GM18870 (cell line): ENCODE data around the gene ZDHHC13.

Source experiments
- ATAC-seq: cut with Tn5 transposase; IDR thresholded peaks from one replicate; pipeline ENCODE4 v1.9.1; 2021; ENCODE audit warnings: moderate library complexity; ENCODE audit not compliant: unreplicated experiment

The ZDHHC13 gene, protein sequence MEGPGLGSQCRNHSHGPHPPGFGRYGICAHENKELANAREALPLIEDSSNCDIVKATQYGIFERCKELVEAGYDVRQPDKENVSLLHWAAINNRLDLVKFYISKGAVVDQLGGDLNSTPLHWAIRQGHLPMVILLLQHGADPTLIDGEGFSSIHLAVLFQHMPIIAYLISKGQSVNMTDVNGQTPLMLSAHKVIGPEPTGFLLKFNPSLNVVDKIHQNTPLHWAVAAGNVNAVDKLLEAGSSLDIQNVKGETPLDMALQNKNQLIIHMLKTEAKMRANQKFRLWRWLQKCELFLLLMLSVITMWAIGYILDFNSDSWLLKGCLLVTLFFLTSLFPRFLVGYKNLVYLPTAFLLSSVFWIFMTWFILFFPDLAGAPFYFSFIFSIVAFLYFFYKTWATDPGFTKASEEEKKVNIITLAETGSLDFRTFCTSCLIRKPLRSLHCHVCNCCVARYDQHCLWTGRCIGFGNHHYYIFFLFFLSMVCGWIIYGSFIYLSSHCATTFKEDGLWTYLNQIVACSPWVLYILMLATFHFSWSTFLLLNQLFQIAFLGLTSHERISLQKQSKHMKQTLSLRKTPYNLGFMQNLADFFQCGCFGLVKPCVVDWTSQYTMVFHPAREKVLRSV

DNA sequence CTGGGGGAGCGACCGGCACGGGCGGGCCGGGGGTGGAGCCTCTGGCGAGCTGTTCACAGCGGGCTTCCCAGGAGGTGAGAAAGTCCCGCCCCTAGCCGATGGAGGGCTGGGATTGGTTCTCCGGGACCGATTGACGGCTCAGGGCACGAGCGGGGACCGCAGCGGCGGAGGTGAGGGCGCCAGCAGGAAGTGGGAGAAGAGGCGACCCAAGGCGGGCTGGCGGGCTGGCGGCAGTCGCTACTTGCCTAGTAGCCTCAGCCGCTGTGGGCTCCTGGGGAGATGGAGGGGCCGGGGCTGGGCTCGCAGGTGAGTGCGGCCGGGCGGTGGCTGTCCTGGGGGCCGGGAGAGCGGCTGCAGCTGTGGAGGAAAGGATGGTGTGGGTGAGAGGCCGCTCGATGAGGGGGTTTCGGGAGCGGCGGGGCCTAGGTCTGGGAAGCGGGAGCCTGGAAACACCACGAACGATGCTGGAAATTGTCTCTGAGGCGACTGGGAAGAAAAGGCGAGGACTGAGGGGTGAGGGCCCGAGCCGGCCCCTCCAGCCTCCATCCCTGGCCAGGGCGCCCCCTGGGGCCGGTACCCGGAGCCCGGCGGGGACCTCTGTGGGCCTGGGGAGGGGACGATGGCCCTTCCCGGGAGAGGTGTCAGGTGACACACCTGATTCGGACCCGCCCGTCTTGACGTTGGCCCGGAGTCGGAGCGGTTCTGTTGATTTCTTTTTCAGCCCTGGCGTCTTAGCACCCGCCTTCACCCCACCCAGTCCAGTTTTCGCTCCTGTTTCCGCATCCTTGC is at the start of gene ZDHHC13:
Gene ZDHHC13 (plus strand): TSS at position 198 of the 789 bp plus-strand sequence. CDS start 82 bp downstream, at position 280.
- ATAC-seq, result peak; percentile 95

DNA sequence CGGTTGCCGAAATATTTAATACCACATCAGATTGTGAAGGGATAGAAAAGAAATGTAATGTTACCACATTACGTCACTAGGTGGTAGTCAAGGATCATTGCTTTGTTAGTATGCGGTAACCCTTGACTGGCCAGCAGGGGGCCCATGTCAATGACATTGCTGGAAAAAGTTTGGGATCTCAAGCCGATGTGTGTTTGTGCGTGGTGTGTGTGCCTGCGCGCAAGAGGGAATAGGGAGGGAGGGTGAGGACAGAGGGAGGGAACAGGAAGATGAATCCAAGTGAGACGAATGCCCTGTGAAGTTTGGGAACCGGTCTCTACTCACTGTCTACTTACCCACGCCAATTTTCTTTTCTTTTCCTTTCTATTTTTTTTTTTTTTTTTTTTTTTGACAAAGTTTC is 45.7 kb upstream of the ZDHHC13 start:
- peak; percentile 96 for ATAC-seq

DNA sequence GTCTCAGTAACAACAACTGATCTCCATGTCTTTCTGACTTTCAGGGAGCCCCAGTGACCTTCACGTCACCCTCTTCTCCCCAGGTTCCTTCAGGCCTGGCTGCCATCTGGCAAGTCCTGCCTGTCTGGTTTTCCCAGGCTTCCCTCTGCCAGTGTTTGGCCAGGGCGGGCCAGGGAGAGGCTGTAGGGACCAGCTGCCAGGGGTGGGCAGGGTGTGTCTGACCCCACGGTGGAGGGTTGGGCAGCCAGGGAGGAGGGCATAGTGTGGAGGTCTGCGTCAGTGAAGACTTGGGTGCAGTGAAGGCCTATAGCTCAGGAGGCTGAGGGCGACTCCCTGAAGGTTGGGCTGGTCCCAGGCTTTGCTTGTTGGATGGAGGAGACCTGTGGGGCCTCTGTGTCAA is 44.5 kb upstream of the ZDHHC13 start:
- no peak for ATAC-seq

DNA sequence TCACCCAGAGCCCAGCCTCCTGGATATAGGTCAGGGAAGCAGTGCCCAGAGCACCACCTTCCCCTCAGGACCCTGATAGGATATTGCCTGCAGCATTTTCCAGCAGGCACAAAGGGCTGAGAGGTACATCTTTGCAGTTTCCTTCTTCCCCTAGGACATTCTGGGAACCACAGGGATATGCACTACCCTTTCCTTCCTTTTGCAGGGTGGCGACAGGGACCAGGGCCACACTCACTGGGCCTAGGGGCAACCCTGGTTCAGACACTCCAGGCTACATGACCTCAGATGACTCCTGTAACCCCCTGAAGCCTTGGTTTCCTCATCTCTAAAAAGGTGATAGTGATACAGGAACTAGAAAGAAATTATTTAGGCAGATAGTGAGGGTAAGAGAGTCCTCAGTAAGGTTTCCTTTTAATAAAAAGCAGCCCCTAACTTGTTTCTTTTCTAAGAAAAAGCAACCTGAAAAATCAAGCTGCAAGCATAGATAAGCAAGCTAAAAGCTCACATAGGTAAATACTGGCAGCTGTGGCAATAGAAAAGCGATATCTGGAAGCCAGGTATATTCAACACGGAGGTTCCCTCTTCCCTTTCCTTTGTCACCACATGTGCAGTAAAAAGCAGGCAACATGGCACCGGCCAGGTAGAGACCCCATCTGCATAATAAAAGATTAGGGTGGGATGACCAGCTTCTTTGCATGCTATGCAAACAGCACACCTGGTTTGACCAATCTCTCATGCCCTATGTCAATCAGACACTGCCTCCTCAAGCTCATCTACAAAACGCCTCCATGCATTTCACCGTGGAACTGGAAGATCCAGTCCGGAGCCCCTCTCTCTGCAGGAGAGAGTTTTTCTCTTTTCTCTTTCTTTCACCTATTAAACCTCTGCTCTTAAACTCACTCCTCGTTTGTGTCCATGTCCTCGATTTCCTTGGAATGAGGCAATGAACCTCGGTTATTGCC is 43.2 kb upstream of the ZDHHC13 start:
- ATAC-seq, result no peak

DNA sequence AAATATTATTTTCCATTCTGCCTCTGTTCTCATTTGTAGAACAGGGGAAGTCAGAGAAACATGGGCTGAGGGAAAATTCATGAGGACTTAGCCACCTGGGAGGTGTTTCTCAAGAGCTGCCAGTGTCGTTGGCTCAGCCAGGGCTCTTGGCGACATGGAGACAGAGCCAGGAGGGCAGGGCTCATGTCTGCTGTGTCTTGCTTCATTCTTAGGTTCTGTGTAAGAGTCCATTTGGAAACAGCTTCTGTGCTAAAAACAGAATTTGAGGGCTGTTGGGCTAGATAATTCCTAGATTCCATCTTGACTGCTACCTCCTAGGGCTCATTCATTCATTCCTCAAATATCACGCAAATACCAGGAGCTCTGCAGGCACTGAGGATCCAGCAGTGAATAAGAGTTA is 41.3 kb upstream of the ZDHHC13 start:
- ATAC-seq, result no peak

DNA sequence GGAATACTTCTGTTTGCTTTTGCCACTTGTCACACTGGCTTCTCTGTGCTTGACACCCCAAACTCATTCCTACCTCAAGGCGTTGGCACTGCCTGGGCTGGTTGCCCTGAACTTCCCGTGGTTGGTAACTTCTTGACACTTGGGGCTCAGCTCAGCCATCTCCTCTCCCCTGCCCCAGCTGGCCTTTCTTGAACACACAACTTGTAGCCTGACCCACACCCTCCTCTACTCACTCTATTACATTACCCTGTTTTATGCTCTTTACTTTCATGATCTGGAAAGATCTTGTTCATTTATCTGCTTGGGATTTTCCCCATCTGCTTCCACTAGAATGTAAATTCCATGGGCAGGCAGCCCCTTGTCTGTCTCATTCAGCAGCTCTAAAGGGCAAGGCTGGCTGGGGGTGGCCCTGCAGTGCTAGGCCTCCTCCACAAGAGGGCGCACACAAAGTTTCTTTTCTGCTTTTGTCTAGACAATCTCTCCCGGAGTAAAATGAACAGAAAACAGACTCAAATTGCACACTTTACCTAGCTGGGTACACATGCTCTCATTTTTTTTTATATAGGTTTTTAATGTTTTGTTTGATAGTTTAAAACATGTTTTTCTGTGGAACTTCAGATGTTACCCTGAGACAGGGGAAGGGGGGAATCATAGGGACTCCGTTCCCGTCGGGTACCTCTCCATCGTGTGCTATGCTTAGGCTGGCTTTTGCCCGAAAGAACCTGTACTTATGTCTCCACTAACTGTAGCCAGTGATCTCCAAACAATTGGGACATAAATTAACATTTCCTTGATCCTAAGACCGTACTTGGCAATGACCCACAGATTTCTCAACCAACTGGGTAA is 40.0 kb upstream of the ZDHHC13 start:
- ATAC-seq, result peak; percentile 81

DNA sequence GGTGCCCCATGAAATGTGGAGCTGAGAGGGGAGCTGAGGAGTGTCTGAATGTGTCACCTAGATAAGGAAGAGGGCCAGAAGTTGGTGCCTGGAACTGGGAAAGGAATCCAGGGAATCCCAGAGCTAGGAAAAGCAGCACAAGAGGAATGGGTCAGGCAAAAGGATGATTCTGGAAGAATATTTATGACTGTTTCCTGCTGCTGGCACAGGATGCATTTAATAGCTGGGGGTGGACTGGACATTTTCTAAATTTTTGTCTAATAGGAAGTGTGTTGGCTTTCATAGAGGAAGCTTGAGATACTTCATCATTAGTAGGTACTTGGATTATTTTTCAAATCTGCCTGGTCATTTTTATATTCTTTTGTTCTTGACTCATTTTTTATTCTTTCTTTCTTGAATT is 39.0 kb upstream of the ZDHHC13 start:
- ATAC-seq, result no peak

DNA sequence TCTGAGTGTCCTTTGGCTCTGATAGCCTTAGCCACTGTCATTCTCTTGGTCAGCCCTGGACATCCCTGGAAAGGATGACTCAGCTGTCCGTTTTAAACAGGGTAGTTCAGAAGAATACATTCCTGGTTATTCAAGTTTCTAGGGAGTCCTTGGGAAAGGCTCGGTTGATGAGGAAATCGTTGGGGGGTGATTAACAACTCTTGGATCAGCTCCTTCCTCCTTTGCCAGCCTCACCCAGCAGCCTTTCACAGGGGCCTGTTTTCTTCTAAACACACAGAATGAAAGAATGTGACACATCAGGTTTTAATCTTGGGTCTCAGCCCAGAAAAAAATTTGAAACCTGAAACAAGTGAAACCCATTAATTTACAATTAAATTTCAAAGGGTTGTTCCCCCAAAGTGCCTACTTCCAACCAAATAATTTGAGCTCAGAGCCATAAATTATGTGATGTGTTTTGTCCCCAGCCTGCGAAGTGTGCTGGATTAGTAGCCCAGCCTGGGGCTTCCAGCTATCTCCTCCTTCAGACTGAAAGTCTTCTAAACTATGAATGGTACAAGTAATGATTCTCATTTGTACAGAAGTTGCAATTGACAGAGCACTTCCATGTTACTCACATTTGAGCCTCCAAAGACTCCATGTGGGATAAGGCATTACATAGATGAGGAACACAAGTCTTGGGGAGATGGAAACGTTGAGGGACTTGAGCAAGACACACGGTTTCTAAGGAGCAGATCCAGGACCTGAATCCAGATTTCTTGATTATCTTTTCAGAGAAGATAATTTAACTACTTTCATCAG is 37.1 kb upstream of the ZDHHC13 start:
- no peak for ATAC-seq

DNA sequence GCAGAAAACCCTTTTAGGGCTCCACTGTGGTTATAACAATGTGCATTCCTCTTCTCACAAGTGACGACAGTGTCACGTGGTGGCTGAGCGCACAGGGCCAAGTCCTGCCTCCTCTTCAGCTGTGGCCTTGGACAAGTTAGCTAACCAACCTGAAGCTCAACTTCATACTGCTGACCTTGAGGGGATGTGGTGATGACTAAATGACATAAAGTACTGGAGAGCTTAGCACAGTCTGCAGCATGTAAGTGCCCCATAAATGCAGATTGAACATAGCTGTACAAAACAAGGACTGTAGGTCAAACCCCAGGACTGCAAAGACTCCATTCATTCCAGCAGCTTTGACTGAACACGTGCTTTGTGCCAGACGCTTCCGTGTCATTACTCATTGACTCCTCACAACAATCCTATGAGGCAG is 36.4 kb upstream of the ZDHHC13 start:
- ATAC-seq, result no peak

DNA sequence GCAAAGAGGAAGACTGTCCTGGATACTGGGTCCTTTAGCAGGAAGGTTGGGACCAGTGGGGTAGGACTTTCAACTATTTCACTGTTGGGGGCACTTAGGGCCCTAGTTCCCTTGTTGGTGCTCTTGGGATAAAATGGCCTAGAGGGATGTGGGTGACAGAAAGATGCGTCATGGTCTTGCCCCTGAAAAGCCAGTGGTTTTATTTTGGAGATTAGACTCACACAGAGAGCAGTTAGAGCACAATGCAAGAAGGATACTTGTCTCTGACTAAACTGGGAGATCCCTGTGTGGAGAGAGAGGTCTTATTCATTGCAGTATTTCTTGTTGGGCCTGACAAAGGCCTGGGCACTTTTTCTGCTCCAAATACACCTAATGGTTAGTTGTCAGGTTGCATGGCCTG is 33.8 kb upstream of the ZDHHC13 start:
- no peak for ATAC-seq

DNA sequence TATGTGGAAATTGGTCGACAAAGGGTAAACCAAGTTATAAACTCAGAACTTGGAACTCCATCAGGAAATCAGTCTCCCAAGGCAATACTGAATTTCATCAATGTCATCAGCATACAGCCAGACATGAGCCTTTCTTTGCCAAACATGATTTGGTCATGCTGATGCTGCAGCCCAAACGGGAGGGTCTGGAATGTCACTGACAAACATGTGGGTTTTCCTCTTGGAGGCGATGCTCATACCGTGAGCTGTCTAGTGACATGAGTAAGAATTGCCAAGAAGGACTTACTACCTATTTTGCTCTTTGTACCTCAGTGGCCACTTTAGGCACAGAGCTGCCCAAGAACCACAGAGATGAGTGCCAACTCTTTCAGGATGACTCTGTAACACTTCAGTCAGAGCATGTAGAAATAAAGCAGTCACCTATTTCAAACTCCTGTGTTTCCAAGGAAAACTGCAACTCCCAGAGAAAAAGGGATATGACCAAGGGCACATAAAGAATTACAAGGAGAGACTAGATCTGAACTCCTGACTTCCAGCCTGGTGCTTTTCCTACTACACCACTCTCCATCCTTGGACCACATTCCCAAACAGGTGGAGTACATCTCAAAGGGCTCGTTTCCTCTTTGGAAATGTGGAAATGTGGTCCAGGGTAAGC is 32.2 kb upstream of the ZDHHC13 start:
- ATAC-seq, result no peak

DNA sequence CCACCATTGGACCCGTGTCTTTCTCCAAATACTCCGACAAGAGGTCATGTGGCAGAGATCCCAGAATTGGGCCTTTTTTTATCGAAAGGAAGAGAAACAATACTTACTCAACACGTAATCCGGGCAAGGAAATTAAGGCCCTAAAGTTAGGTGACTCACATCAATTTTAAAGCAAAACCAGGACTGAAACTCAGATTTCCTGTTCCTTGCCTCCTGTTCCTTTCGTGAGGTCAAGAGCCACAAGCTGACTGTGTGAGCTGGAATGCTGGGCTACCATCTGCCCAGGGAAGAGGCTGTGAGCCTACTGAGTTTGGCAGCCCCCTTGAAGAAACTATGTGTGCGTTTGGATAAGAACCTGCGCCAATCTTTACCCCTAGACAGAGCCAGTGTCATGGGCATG is 29.3 kb upstream of the ZDHHC13 start:
- no peak for ATAC-seq

DNA sequence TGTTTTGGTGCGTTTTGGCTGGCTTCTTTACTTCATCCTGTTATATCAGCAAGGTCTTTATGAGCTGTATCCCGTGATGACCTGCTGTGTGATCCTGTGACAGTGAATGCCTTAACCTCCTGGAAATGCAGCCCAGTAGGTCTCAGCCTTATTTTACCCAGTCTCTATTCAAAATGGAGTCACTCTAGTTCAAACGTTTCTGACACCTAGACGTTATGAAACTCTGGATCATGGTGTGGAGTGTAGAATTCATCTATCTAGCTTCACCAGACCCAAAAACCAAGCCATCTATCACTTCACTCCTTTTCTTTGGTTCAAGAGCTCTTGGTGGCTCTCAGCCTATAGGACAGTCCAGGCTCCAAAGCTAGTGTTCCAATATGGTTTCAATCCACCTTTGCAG is 28.2 kb upstream of the ZDHHC13 start:
- no peak for ATAC-seq

DNA sequence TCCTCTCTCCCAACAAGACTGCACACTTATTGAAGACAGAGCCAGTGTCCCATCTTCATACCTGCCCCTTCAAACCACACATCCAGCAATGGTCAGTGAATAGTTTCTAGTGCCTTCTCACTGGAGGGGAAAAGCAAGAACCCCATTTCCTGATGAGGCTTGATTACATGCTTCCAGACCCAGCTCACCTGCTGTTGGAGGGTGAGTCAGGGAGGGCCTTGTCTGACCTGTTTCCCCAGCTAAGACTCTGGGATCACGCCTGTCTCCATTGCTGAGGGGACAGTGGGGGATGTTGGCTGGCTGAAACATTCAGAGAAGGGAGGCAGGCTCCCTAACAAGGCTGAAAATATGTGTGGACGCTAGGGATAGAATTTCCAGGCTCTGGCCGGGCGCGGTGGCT is 27.5 kb upstream of the ZDHHC13 start:
- no peak for ATAC-seq

DNA sequence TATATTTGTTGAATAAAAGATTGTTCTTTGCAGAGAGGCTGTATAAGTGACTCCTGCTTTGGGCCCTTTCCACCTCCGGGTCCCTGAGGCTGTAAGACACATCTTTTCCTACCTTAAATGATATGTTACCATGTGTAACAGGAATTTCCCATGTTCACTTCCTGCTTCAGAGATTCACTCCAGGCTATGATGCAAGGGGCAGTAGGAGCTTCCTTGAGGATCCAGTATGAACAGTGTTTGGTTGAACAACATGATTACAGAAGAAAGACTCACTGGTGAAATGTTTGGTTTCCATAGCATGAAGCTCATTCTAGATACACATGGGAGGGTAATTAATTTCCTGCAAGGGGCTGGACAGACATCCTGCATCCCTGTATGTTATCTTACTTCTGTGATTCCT is 25.6 kb upstream of the ZDHHC13 start:
- ATAC-seq, result no peak

DNA sequence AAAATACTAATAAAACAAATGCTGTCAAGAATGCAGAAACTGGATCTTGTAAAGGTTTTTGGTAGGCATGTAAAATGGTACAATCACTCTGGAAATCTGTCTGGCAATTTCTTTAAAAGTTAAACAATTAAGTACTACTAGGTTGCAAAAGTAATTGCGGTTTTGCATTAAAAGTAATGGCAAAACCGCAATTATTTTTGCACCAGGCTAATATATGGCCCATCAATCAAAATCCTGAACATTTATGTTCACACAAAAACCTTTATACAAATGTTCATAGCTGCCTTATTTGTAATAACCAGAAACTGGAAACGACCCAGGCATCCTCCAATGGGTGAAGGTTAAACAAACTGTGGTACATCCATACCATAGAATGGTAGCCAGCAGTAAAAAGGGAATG is 24.6 kb upstream of the ZDHHC13 start:
- ATAC-seq, result no peak

DNA sequence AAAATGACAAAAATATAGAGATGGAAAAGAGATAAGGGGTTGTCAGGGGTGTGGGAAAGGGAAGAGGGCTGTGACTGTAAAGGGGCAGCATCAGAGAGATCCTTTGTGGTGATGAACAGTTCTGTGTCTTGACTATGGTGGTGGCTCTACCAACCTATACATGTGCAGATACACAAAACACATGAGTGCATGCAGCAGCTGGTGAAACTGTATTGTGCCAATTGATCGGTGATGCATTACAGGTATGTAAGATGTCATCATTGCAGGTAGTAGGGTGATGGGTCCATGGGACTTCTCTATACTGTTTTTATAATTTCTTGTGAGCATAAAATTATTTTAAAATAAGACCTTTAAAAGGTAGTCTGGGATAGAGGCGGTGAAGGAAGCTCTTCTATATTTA is 24.1 kb upstream of the ZDHHC13 start:
- ATAC-seq, result no peak

DNA sequence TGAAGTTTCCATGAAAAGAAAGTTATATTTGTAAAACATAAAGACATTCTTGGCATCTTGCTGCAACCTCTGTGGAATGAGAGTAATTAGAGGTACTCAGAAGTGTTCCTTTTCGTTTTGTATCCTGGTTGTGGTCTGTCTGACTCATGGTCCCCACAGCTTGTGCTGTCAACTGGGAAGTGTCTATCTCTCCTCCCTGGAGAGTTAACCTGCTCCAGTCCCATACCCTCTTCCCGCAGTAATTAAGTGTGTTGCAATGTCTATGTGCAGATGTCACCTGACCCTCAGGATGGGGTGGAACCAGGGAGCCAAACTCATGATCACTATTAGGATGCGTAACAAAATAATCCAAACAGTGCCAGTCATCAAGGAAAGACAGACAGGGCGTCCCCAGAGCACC is 23.0 kb upstream of the ZDHHC13 start:
- no peak for ATAC-seq
